ENCODE measurements around the gene MAP3K7CL.

GRCh38 chr21:29168891-29169315 is 38.5 kb downstream of the MAP3K7CL start:
- no peak for TF ChIP-seq CTCF (IDR thresholded peaks at IDR 0.05; ENCODE audit: insufficient read depth, low read length)
- no peak for TF ChIP-seq GABPA (IDR thresholded peaks at IDR 0.05; ENCODE audit: low read depth)
- no peak for TF ChIP-seq POLR2AphosphoS5 (IDR thresholded peaks at IDR 0.05; ENCODE audit: low read depth)
- TF ChIP-seq REST (IDR thresholded peaks at IDR 0.05; ENCODE audit: insufficient replicate concordance, low read depth): no peak
- no peak for TF ChIP-seq SPI1 (IDR thresholded peaks at IDR 0.05; ENCODE audit: borderline replicate concordance, low read depth)
